NK-92 (cell line): ENCODE data around the gene CHPF.

Experiments used
- DNase-seq: peaks from one replicate; lab custom pipeline; 2025; ENCODE audit not compliant: unreplicated experiment; lab: John Stamatoyannopoulos, UW

Gene CHPF

GRCh38 chr2:219514836-219515235 lies 28.8 kb downstream of the CHPF start:
- no peak for DNase-seq

GRCh38 chr2:219514196-219514761 lies 29.3 kb downstream of the CHPF start, which contains the start of gene ASIC4:
Gene ASIC4, plus strand, starts transcription at chr2:219514482. Its CDS starts 243 bp downstream, at chr2:219514725.
- no peak for DNase-seq

- no peak for DNase-seq
These were observed 29.8 kb downstream of the CHPF start for GRCh38 chr2:219513787-219514186.

GRCh38 chr2:219512524-219513216 lies 30.9 kb downstream of the CHPF start:
- DNase-seq: no peak

- no peak for DNase-seq
These were observed 31.9 kb downstream of the CHPF start for GRCh38 chr2:219511547-219512325.

GRCh38 chr2:219510512-219511135 lies 33.0 kb downstream of the CHPF start:
- no peak for DNase-seq

- no peak for DNase-seq
These were observed 33.7 kb downstream of the CHPF start for GRCh38 chr2:219509780-219510511.

- DNase-seq: no peak
These were observed 34.4 kb downstream of the CHPF start for GRCh38 chr2:219508971-219509779.

- no peak for DNase-seq
These were observed 35.2 kb downstream of the CHPF start for GRCh38 chr2:219508444-219508734.

- DNase-seq: no peak
These were observed 35.8 kb downstream of the CHPF start for GRCh38 chr2:219507581-219508443.

- DNase-seq: no peak
These were observed 36.6 kb downstream of the CHPF start for GRCh38 chr2:219506802-219507526.

GRCh38 chr2:219506153-219506801 lies 37.3 kb downstream of the CHPF start:
- DNase-seq: no peak

- no peak for DNase-seq
These were observed 38.0 kb downstream of the CHPF start for GRCh38 chr2:219505585-219505984.

GRCh38 chr2:219502618-219503017 lies 41.0 kb downstream of the CHPF start:
- no peak for DNase-seq

- DNase-seq: no peak
These were observed 41.8 kb downstream of the CHPF start for GRCh38 chr2:219501849-219502248.

- no peak for DNase-seq
These were observed 43.5 kb downstream of the CHPF start for GRCh38 chr2:219500135-219500534.

- no peak for DNase-seq
These were observed 44.1 kb downstream of the CHPF start for GRCh38 chr2:219499555-219499954.

- DNase-seq: no peak
These were observed 44.6 kb downstream of the CHPF start for GRCh38 chr2:219499058-219499307.
